CD4-positive, alpha-beta T cell treated with Interleukin-6 for 4 hours (primary cell): Measurements from ENCODE around the gene KLHDC7A.

Experiments used
- DNase-seq: peaks from one replicate; pipeline ENCODE4 v3.0.0-alpha.2; 2020; ENCODE audit warnings: mixed read lengths

KLHDC7A gene

GRCh38 chr1:18511149-18511873 is 30.6 kb downstream of the KLHDC7A start:
- no peak for DNase-seq

GRCh38 chr1:18511874-18512150 is 31.1 kb downstream of the KLHDC7A start:
- no peak for DNase-seq

GRCh38 chr1:18512883-18513282 is 32.2 kb downstream of the KLHDC7A start:
- no peak for DNase-seq

GRCh38 chr1:18513995-18514394 is 33.3 kb downstream of the KLHDC7A start:
- no peak for DNase-seq

- no peak for DNase-seq
Measured at GRCh38 chr1:18515120-18515667, 34.5 kb downstream of the KLHDC7A start.

GRCh38 chr1:18516473-18516872 is 35.7 kb downstream of the KLHDC7A start:
- no peak for DNase-seq

- no peak for DNase-seq
Measured at GRCh38 chr1:18526436-18527275, 45.9 kb downstream of the KLHDC7A start.

- no peak for DNase-seq
Measured at GRCh38 chr1:18527514-18527913, 46.8 kb downstream of the KLHDC7A start.

- DNase-seq, result no peak
Measured at GRCh38 chr1:18527921-18528320, 47.2 kb downstream of the KLHDC7A start.

- no peak for DNase-seq
Measured at GRCh38 chr1:18528616-18529015, 47.9 kb downstream of the KLHDC7A start.

- no peak for DNase-seq
Measured at GRCh38 chr1:18529714-18530113, 49.0 kb downstream of the KLHDC7A start.

GRCh38 chr1:18530587-18531502 is 50.1 kb downstream of the KLHDC7A start:
- DNase-seq, result no peak

- no peak for DNase-seq
Measured at GRCh38 chr1:18531503-18531845, 50.7 kb downstream of the KLHDC7A start.

- no peak for DNase-seq
Measured at GRCh38 chr1:18532390-18533170, 51.9 kb downstream of the KLHDC7A start.

- DNase-seq, result no peak
Measured at GRCh38 chr1:18533259-18533658, 52.5 kb downstream of the KLHDC7A start.

- DNase-seq, result no peak
Measured at GRCh38 chr1:18534810-18535205, 54.1 kb downstream of the KLHDC7A start.
